HG02623 (cell line): ENCODE data around the gene VSTM2L.

Experiments used
- ATAC-seq: cut with Tn5 transposase; IDR thresholded peaks from one replicate; pipeline ENCODE4 v1.9.1; 2021; ENCODE audit warnings: moderate library complexity; ENCODE audit not compliant: unreplicated experiment

Gene VSTM2L

DNA sequence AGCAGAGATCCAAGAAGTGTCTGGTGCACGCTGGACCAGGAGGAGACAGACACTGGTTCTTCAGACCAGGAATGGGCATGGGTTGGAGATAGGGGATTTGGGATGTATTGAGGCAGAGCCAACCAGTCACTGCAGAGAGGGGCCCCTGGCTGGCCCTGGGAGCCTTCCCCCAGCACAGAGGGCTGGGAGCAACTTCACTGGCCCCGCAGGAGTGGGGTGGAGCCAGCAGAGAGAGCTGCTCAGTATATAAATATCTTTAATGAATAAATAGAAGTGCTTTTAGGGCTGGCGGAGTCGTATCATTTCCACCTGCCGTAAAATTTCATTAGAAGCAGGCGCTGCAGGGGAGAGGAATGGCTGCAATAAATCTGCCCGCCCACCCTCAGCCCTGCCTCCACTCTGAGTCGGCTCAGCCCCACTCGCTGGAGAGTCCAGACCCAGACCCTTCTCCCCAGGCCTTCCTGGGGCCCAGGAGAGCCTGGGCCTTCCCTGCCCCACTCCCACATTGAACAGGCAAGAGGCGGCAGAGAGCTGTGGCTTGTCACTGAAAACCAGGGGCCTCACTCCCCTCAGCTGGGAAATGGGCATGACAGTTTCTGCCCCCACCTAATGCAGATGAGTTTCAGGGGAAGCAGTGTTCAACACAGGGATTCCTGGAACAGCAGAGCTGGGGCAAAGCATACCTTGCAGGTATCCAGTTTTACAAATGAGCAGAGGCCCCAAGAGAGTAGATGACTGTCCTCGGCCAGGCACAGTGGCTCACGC is 23.9 kb upstream of the VSTM2L start:
- no peak for ATAC-seq

DNA sequence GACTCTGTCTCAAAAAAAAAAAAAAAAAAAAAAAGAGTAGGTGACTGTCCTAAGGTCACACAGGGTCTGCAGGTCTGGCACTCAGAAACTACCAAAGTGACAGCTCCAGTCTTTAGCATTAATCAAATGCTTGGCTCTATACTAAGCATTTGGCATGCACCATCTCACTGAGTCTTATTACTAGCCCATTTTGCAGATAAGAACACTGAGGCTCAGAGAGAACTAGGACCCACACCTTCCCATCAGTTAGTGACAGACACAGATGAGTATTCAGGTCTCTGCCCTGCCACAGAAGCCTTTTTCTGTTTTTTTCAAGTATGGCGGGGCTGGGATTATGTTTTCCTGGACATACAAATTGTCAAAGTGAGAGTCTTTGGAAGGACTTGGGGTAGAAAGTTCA is 23.1 kb upstream of the VSTM2L start:
- no peak for ATAC-seq

DNA sequence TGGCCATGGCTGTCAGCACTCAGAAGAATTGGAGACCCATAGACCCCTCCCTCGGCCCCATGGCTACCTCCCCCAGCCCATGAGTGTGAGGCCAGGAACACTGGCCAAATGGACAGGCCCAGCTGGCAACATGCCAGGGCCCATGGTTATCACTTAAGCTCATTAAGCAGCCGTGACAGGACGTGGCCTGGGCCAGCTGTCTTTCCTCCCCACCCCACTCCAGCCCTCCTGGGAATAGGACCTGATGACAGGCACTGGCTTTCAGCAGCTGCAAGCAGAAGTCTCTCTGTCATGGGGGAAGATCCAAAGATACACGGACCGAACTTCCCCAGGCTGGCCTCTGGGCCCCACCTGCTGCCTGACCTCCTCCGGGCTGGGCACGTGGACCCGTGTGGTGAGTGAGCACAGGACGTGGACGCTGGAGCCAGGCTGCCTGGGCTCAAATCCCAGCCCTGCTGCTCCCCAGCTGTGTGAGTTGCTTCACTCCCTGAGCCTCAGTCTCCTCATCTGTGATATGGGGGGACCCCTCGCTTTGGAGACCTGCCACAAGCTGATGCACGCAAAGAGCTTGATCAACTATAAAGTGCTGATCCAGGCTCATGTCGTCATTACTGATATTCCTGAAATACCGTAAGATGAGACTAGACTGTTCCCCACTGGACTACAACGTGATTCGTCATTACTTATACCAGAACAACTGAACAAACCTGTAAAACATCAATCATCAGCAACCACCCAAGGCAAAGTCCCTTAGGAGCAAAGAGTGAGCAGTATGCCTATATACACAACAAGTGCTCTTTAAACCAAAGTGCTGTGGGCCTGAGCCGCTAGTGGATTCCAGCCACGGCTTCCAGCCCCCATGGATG is 22.0 kb upstream of the VSTM2L start:
- no peak for ATAC-seq

DNA sequence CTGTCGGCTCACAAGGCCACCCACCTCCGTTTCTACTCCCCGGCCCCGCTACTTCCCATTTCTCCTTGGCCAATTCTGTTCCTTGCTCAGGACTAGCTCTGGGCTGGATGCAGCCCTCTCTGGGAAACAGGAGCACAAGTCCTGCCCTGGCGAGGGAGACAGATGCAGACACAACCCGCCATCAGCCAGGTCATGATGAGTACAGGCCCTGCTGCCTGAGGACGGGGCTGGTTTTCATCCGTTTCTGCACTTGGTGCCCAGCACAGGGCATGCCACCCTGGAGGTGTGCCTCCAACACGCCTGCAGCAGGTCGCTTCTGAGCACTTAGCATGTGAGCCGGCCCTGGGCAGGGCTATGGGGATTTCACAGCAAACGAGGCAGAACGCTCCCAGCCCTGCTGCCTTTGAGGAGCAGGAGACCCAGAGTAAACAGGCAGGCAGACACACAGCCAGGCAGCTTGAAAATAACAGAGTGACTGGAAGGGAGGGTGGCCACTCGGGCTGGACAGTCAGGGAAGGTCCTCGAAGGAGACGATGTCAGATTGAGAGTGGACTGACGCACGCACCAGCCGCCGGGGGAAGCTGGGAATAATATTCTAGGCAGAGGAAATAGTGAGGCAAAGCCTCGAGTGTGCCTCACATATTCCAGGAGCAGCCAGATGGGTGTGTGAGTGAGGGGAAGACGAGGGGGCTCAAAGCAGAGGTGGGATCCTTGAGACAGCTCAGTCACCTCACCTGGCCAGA is 21.2 kb upstream of the VSTM2L start:
- ATAC-seq = no peak

DNA sequence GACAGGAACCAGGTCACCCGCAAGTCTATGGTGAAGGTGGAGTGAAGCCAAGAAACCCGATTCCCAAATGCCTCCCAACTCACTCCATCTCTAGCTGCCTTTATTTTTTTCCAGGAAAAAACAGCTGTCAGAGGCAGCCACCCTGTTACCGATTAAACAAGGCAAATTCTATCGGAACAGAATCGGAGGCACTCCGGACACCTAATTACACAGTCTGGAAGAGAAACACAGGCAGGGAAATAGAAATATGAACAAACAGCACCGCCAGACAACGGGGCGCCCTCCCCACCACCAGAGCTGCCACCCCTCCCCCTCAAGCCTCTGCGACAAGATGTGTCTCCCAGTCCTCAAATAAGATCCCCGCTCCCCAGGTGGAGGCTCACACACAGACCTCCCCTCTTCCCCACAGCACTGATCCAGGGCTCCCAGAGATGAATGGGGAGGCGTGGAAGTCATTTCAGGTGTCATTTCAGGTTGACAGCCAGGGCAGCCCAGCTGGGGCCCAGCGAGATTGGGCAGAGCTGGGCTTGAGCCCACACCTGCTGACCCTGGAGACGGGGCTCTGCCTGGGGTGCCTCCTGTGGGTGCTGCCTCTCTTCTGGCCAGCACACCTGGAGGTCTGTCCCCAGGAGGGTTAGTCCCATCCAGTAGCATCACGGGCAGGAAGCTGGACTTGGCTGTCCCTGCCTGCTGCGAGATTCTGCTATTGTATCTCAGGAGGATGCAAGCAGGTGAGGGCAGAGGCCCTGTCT is 19.8 kb upstream of the VSTM2L start:
- no peak for ATAC-seq

DNA sequence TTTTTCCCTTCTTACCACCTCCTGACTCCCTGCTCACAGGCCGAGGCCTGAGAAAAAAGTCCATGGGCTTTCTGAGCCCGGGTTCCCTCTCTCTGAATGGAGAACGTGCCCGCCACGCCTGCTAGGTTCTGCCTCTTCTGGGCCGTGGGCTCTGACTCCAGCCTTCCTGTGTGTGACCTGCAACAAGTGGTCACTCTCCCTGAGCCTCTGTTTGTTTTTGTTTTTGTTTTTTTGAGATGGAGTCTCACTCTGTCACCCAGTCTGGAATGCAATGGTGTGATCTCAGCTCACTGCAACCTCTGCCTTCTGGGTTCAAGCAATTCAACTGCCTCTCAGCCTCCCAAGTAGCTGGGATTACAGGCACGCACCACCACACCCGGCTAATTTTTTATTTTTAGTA is 17.9 kb upstream of the VSTM2L start:
- no peak for ATAC-seq

DNA sequence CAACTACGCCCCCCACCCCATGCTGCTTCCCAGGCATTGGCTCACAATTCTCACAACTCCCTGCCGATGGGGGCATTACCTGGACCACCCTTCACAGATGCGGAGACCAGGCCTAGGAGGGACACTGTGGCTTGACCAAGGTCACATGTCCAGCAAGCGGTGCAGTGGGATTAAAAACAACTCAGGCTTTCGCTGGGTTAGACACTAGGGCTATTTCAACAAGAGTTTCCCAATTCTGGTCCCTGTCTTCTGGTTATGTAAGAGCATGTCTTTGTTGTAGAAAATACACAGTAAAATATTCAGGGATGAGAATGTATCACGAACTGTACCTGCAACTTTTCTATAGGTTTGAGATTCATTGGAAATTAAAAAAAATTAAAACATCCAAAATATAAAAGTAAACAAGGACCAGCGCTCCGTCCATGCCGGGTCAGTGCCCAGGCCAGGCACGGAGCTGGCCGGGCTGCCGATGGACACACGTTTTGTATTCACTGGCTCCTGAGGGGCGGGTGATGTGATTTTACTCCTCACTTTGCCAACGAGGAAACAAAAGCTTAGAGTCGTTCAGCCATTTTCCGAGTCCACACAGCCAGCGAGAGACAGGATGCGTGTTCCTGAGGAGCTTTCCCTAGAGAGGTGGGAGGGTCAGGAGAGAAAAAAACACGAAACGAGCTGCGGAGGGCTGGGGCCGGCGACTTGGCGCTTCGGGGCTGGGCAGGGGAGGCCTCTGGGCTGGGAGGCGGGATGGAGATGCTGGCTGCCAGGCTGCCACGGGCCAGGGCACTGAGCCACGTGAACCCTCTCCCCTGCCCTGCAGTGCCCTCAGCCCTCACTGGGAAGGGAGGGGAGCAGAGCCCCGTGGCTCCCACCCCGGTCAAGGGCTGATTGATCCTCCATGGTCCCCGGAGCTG is 17.1 kb upstream of the VSTM2L start:
- ATAC-seq = no peak

DNA sequence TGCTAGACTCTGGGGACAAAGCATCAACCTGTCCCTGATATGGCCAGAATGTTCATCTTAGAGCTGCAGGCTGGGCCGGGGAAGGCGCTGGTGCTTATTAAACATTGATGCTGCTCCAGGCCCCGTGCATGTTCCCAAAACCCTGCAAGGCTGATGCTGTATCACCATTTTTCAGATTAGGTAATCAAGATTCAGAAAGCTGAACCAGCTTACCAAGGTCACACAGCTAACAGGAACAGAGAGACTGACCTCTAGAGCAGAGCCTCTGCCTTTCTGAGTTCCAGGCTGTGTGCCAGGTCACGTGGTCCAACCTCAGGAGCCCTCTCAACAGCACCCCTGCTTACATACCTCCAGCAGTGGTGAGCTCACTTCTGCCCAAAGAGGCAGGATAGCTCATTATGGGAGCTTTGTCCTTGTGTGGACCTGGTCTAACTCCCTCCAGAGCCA is 16.1 kb upstream of the VSTM2L start:
- ATAC-seq = no peak

DNA sequence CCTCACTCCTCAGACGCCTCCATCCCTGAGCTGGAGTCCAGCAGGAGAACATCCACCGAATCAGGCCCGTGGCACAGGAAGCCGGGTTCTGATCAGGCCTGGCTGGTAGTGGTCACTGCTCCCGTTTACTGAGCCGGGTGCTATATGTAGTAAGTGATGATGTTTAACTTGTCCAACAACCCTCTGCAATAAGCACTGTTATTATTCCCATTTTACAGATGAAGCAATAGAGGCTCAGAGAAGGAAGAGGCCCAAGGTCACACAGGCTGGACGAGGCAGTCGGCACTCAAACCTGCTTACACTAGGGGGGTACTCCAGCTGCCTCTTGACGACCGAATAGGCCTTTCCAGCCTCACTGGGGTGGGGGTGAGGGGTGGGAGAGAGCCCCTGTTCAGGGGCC is 14.3 kb upstream of the VSTM2L start:
- no peak for ATAC-seq

DNA sequence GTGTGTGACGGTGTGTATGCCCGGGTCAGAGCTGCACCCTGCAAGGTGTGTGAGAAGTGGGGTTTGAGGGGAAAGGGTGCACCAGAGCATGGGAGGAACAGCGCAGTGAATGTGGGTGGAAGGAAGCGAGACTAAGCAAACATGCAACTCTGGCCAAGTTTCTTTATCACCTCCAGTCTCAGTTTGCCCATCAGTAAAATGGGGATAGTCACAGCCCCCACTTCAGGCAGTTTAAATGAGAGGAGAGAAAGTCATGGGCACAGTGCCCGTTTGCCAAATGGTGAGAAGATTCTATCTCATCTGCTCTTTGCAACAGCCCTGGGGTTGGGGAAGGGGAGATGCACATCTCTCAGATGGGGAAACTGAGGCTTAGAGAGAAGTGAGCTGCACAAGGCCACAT is 12.8 kb upstream of the VSTM2L start:
- ATAC-seq = no peak

DNA sequence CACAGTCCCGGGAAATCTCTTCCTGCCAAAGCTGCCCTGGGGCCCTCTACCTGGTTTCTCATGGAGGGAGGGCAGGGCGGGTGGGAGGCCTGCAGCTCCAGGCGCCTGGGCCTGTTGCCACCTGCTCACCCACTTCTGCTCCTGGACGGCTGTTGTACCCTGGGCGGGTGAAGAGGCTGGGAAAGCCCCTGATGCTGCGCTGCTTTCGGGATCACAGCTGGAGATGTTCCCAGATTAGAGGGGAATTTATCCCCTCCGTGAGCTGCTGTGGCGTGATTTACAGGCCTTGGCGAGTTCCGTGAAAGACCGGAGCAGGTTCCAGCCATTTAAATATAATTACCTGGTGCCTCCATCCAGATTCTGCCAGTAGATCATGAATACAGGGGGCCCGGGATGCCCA is 12.3 kb upstream of the VSTM2L start:
- ATAC-seq = no peak

DNA sequence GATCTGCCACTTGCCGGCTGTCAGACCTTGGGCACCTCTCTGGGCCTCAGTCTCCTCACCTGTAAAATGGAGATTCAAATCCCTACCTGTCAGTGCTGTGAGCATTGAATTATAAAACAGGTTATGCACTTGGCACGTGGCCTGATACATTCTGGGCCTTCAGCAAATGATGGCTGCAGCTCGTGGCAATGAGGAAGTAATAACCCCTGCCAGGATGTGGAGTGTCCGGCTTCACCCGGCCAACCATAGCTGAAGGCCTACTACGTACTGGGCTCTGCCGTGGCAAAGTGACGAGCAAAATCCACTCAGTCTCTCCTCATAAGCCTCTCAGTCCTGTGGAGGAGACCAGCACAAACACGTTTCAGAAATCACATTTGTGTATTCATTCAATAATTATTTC is 10.9 kb upstream of the VSTM2L start:
- no peak for ATAC-seq

DNA sequence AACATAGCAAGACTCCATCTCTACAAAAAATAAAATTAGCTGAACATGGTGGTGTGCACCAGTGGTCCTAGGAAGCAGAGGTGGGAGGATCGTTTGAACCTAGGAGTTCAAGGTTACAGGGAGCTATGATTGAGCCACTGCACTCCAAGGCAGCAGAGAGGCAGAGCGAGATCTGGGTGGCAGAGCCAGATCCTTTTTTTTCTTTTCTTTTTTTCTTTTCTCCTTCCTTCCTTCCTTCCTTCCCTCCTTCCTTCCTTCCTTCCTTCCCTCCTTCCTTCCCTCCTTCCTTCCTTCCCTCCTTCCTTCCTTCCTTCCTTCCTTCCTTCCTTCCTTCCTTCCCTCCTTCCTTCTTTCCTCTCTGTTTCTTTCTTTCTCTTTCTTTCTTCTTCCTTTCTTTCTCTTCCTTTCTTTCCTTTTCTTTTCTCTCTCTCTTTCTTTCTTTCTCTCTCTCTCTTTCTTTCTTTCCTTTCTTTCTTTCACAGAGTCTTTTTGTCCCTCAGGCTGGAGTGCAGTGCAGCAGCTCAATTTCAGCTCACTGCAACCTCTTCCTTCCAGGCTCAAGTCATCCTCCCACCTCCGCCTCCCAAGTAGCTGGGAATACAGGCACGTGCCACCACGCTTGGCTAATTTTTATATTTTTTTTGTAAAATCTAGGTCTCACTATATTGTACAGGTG is 9.2 kb upstream of the VSTM2L start:
- ATAC-seq = no peak

DNA sequence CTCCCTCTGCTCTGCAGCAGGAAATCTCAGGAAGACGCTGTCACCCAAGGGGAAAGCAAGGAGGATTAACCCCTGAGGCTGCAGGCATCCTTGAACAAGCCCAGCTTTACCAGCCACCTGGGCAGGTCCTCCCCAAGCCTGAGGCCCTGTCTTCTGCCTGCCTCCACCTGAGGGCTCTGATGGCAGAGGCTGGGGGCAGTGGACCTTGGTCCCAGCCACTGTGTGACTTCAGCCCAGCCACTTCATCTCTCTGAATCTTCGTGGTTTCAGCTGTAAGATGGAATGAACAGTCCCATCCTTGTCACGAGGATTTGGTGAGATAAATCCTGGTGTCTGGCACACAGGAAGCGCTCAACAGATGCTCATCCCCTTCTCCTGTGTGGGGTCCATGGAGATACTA is 8.5 kb upstream of the VSTM2L start:
- no peak for ATAC-seq

DNA sequence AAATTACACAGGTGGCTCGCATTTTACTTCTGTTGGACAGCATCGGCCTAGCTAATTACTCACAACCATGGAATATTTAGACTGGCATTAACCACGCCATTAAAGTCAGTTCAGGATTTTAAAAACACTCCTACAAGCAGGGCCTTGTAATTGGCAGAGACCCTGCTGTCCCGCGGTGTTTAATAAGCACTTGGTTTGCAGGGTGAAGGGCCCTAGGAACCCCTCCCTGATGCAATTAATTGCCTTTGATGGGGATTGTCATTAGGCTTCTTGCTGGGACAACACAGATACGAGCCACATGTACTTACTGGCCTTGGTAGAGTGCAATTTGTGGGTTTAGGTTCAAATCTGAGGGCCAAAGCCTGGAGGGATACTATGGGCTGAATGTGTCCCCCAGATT is 7.8 kb upstream of the VSTM2L start:
- no peak for ATAC-seq

DNA sequence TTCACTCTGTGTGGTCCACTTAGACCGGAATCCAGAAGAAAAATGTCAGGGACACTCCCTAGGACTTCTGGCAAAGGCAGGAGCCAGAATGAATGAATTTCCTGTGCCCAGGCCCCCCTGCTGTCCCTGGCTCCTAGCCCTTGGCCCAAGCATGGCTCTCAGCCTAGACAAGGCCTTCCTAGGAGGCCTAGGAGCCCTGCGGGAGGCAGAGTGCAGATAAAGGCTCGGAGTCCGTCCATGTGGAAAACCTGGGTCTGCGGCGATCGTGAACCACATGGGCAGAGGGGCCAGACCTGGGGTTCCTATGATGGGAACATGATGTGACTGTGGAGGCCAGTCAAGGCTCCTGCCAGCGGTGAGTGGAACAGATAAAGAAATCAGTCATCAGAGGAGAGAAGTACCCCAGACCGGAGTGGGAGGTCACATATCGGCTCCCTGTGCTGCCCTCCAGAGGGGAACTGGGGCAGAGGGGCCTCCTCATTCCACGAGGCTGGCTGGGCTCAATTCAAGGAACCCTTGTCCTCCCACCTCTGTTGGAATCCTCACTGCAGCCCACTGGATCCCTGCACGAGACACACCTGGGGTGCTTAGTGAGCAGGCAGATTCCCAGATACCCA is 5.9 kb upstream of the VSTM2L start:
- no peak for ATAC-seq

DNA sequence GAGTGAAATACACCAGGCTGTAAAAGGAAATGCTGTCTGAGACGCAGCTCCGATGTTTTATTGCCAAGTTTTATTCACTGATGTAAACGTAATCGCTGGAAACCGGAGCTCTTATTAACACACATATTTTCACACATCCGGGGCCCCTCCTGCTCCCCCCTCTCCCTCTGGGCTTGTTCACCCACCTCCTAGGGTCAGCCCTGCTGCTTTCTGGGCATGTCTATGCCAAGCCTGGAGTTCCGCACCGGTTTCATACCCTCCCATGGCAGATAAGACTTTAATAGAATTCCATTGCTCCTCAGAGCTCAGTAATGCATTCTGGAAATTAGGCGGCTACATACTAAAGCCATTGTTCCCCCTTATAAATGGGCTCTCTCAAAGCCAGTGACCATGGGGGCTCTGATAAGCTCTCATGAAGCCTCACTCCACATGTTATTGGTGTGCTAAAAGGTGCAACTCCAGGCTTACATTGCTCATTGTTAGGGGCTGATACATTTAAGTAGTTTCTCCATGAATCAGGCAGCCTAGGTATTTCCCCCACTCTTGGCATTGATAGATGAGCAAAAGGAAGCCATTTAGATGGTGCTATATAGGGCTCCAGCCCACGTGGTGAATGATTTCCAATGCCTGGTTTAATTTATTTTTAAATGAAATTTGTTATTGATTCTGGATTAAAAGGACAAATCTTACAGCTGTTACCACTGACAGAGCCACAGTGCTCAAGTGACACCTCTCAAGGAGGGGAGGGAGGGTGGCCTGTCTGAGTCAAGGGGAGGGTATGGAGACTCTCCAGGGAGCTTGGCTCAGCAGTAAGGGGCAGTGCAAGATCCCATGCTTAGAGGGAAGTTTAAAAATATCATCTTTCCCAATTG is 4.5 kb upstream of the VSTM2L start:
- no peak for ATAC-seq
